D721Med (cell line): Measurements from ENCODE around the gene SLC12A6.

Source experiments
- DNase-seq: peaks from one replicate; pipeline ENCODE4 v3.0.0; 2011; ENCODE audit warnings: low spot score; ENCODE audit not compliant: insufficient read length
- FAIRE-seq: peaks from 2 replicates; lab custom pipeline; 2011; peaks lifted over from hg19 to GRCh38; lab: Jason Lieb, UNC
- TF ChIP-seq, protein P1 (sequence below): IDR thresholded peaks from 2 replicates; pipeline ENCODE4 v1.5.1; 2012; ENCODE audit warnings: mild to moderate bottlenecking, control low read depth; ENCODE audit not compliant: insufficient read depth; ENCODE audit errors: missing control alignments

SLC12A6 gene

DNA sequence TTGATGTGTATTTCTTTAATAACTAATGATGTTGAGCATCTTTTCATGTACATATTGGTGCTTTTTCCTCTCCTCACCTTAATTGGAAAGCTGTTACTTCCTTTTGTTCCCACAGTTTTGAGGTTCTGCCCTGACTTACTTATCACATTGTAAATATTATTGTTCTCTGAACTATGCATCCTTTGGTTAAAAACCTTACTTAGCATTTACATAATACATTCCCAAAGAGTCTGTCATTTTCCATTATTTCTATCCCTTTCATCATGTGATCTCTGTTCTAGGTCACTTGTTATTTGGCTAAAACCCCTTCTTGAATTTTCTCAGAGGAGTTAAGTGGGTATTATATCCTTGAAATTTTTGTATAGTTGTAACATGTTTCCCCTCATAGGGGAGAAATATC is 33.0 kb downstream of the SLC12A6 start:
- TF ChIP-seq, protein P1, sequence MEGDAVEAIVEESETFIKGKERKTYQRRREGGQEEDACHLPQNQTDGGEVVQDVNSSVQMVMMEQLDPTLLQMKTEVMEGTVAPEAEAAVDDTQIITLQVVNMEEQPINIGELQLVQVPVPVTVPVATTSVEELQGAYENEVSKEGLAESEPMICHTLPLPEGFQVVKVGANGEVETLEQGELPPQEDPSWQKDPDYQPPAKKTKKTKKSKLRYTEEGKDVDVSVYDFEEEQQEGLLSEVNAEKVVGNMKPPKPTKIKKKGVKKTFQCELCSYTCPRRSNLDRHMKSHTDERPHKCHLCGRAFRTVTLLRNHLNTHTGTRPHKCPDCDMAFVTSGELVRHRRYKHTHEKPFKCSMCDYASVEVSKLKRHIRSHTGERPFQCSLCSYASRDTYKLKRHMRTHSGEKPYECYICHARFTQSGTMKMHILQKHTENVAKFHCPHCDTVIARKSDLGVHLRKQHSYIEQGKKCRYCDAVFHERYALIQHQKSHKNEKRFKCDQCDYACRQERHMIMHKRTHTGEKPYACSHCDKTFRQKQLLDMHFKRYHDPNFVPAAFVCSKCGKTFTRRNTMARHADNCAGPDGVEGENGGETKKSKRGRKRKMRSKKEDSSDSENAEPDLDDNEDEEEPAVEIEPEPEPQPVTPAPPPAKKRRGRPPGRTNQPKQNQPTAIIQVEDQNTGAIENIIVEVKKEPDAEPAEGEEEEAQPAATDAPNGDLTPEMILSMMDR: no peak
- DNase-seq: no peak
- no peak for FAIRE-seq

DNA sequence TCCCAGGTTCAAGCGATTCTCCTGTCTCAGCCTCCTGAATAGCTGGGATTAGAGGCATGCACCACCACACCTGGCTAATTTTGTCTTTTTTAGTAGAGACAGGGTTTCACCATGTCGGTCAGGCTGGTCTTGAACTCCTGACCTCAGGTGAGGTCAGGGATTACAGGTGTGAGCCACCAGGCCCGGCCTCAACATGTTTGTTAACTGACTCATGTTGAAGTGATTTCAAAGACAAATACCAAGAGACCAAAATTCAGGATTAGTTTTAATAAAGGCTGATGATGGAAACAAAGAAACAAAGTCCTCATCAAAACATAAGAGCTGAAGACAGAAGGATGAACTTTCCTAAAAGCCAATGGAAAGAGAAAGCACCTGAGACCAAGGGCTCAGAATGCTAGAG is 36.5 kb downstream of the SLC12A6 start:
- no peak for FAIRE-seq
- TF ChIP-seq, protein P1: no peak

DNA sequence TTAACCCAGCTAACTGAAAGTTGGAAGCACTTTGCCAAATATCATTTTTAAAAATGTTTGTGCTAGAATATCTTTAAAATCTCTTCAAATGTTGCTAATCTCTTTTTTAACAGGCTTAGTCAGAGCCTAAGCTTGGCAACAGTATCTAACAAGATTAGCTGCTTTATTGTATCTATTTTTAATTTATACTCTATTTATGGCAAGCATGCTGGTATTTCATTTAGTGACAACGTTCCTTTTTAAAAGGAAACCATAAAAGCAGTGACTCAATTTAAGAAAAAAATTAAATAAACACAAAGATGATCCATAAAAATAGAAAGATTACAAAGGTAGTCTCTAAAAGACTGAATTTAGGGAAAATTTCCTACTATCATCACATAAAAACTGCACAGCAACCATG is 40.5 kb downstream of the SLC12A6 start:
- FAIRE-seq: no peak
- no peak for DNase-seq

More for the DNA sequence above, 36.5 kb downstream of the SLC12A6 start:
- DNase-seq: no peak

DNA sequence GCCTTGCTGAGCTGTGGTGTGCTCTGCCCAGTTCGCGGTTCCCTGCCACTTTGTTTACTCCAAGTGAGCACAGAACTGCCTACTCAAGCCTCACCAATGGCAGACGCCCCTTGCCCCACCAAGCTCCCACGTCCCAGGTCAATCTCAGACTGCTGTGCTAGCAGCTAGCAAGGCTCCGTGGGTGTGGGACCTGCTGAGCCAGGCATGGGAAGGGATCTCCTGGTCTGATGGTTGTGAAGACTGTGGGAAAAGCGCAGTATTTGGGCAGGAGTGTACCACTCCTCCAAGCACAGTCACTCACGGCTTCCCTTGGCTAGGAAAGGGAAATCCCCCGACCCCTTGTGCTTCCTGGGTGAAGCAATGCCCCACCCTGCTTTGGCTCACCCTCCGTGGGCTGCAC is 45.0 kb downstream of the SLC12A6 start:
- FAIRE-seq (no peak), DNase-seq (no peak)
- TF ChIP-seq, protein P1: no peak

More for the DNA sequence above, 40.5 kb downstream of the SLC12A6 start:
- TF ChIP-seq, protein P1: no peak

DNA sequence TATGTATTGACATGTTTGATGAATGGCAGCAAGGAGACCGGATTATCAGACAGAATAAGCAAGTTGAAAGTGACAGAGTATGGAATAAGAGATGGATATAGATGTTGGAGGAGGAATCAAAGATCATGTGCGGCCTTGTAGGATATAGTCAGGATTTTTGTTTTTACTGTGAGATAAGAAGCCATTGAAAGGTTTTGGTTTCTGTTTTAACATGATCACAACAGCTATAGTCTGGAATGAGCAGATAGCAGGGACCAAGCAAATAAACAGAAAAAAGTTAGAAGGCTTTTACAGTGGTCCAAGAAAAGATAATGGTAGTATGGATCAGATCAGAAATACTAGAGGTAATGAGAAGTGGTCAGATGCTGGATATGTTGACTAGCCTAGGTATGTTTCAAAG is 52.6 kb downstream of the SLC12A6 start:
- FAIRE-seq: no peak
- no peak for DNase-seq
- TF ChIP-seq, protein P1: no peak

DNA sequence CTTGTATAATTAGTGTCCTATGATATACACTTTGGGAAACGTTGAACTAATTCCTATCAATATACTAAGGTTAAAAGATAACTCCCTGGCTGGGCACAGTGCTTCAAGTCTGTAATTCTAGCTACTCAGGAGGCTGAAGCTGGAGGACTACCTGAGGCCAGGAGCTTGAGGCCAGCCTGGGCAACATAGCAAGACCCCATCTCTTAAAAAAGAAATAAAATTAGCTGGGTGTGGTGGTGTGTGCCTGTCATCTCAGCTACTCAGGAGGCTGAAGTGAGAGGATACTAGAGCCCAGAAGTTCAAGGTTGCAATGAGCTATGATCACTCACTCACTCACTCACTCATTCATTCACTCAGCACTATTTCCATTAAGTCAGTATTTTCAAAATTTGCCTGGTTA is 55.2 kb downstream of the SLC12A6 start:
- FAIRE-seq (no peak), DNase-seq (no peak)
- TF ChIP-seq, protein P1: no peak

DNA sequence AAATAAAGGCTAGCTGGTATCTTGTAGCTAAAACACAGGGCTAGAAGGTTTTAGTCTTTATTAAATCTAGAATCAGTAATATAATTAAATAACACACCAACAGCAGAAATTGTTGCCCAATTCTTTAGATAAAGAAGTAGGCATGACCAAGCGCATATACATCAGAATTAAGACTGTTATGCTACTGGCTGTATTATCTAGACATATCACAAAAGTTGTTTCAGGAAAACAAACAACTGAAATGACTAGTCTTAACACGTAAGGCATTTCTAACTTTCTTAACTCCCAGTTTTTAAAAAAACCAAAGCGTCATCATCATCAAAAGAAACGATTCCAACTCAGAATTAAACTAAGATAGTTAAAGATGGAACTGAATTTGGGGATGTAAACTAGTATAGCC is 57.4 kb downstream of the SLC12A6 start:
- TF ChIP-seq, protein P1: no peak
- FAIRE-seq (no peak), DNase-seq (no peak)
